ENCODE results near the gene TNP2. TPM values are rescaled to one million over a fixed set of nuclear protein-coding genes. Genes with fewer than 3 reads are reported as not detected.

The TNP2 gene
- total RNA-seq, 1 experiment from 2014 or later: not detected

DNA sequence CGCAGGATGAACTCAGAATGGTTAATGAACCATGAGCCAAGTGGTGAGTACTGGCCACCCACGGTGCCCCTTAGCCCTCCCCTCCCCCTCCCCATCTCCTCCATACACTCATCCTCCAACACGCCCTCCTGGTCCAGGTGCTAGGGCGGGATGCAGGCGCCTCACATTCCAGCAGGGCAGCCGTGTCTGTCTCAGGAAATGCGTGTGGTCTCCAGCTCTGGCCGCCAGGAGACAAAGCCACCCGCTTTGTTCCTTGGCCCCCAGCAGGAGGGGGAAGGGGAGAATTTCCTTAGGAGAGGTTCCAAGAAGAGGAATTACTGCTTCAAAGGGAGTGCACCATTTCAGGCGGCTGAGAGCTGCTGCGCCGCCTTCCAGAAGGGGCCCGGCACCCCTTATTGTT lies 46.4 kb upstream of the TNP2 start (continued):
- TF ChIP-seq, protein P1, sequence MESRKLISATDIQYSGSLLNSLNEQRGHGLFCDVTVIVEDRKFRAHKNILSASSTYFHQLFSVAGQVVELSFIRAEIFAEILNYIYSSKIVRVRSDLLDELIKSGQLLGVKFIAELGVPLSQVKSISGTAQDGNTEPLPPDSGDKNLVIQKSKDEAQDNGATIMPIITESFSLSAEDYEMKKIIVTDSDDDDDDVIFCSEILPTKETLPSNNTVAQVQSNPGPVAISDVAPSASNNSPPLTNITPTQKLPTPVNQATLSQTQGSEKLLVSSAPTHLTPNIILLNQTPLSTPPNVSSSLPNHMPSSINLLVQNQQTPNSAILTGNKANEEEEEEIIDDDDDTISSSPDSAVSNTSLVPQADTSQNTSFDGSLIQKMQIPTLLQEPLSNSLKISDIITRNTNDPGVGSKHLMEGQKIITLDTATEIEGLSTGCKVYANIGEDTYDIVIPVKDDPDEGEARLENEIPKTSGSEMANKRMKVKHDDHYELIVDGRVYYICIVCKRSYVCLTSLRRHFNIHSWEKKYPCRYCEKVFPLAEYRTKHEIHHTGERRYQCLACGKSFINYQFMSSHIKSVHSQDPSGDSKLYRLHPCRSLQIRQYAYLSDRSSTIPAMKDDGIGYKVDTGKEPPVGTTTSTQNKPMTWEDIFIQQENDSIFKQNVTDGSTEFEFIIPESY (IDR thresholded peaks at IDR 0.05; ENCODE audit: extremely low read depth, insufficient replicate concordance, low read length): no peak

DNA sequence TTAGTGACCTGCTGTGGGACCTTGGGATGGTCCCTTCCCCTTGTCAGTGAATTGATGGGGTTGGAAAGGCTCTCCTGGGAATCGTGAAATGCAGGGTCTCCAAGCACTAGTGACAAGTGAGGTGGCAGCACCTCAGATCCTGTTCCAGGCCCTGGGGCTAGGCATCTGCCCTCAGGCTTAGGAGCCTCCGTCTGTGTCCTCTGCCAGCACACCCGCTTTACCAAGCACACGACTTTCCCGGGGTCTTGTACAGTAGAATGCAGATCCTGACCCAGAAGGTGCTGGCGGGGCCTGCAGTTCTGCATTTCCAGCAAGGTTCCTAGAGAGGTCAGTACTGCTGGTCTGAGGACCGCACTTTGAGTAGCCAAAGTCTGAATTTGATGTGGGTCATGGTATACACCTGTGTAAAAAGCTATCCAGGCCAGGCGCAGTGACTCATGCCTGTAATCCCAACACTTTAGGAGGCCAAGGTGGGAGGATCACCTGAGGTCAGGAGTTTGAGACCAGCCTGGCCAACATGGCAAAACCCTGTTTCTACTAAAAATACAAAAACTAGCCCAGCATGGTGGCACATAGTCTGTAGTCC lies 45.3 kb upstream of the TNP2 start:
- 0 out of 2 replicates have a peak overlapping the region, but pooled peaks have one; percentile 7 for H3K4me2 ChIP-seq (ENCODE audit: low read length)
- ChIA-PET POLR2A (no interaction called here), RAD21 (ENCODE audit: low non-redundant PET in 1 of 2, low total read pairs in 2 of 2, uncharacterized antibody in 2 of 2, unreplicated experiment in 2 of 2) (no interaction called here), CTCF (no interaction called here)
- no peaks in the 10 kb centered on the region for H4K20me1 ChIP-seq (ENCODE audit: insufficient read depth)
- no peaks in the 10 kb centered on the region for H3K36me3 ChIP-seq (ENCODE audit: control insufficient read depth in 1 of 2, insufficient read depth in 2 of 2, low read length in 2 of 2)
- H3K9me3 ChIP-seq (ENCODE audit: control insufficient read depth in 1 of 2, insufficient read depth in 1 of 2, low read depth in 1 of 2, low read length in 2 of 2): no peaks in the 10 kb centered on the region
- no TSS peak for BruUV-seq (replicated peaks)
- no peaks in the 10 kb centered on the region for H3K79me2 ChIP-seq (ENCODE audit: insufficient read depth, low read length)
- H3K4me1 ChIP-seq (ENCODE audit: control insufficient read depth in 1 of 2, insufficient read depth in 2 of 2, low read length in 2 of 2): peaks cover 39 to 42% of the 10 kb centered on the region in 2 experiments
- H3K4me3 ChIP-seq (replicated peaks in 1 of 2; ENCODE audit: low read depth in 1 of 2, low read length in 2 of 2): no peak overlapping the region
- no peak overlapping the region for H2AFZ ChIP-seq (ENCODE audit: low read depth, low read length, poor library complexity, severe bottlenecking)
- no peak for TF ChIP-seq SRF (IDR thresholded peaks at IDR 0.05; ENCODE audit: low read depth)
- no peak overlapping the region for H3K27ac ChIP-seq (ENCODE audit: low read depth, low read length)
- DNase-seq (ENCODE audit: low read depth, low spot score) (no peak), ATAC-seq (no peak)
- H3K9me2 ChIP-seq (ENCODE audit: insufficient read depth): no peaks in the 10 kb centered on the region
- no peak overlapping the region for H3K9ac ChIP-seq (ENCODE audit: low read length)
- intact Hi-C loops (cut with micrococcal nuclease): no loop called here
- H3K27me3 ChIP-seq (ENCODE audit: insufficient read depth, low read length): no peaks in the 10 kb centered on the region
